ENCODE results near the gene DCP2. TPM values are rescaled to one million over a fixed set of nuclear protein-coding genes. Genes with fewer than 3 reads are reported as not detected.
A peak's percentile ranks its signal among the peaks of the same experiment; 100 is the strongest.

DCP2 gene
- total RNA-seq, 1 experiment from 2014 or later = 14.1 TPM

- no peak for DNase-seq (ENCODE audit: low read depth)
These were observed 10.8 kb upstream of the DCP2 start for GRCh38 chr5:112965733-112966306.

DNA sequence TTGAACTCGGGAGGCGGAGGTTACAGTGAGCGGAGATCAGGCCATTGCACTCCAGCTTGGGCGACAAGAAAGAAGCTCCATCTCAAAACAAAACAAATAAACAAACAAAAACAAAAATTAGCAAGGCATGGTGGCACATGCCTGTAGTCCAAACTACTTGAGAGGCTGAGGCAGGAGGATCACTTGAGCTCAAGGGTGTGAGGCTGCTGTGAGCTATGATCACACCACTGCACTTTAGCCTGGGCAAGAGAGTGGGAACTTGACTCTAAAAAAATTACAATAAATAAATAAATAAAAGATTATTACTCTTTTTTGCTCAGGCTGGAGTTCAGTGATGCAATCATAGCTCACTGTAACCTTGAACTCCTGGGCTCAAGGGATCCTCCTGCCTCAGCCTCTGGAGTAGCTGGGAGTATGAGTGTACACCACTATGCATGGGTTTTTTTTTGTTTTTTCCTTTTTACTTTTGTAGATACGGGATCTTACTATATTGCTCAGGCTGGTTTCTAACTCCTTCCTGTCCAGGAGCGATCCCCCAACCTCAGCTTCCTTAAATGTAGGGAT lies 9.0 kb upstream of the DCP2 start:
- DNase-seq (ENCODE audit: low read depth) = no peak

DNA sequence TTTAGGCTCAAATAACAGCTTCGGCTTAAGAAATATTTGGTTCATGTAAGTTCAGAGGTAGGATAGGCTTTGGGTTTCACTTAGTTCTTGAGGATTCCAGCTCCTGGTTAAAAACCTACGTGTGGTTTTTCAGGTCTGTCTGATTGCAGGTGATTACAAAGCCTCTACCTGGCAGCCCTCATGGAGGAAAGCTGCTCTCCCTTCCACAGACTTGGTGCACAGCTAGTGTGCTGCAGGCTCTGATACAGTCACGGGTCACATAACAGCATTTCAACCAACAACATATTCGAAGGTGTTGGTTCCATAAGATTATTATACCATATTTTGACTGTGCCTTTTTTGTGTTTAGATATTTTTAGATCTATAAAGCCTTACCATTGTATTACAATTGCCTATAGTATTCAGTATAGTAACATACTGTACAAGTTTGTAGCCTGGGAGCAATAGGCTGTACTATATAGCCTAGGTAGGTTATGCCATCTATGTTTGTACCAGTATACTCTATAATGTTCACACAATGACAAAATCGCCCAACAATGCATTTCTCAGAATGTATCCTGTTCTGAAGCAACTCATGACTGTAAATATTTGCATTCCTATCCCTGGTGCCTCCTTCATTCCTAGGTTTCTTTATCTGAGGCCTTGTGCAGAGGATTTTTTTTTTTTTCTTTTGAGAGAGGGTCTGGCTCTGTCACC lies 8.0 kb upstream of the DCP2 start:
- no peak for DNase-seq (ENCODE audit: low read depth)

DNA sequence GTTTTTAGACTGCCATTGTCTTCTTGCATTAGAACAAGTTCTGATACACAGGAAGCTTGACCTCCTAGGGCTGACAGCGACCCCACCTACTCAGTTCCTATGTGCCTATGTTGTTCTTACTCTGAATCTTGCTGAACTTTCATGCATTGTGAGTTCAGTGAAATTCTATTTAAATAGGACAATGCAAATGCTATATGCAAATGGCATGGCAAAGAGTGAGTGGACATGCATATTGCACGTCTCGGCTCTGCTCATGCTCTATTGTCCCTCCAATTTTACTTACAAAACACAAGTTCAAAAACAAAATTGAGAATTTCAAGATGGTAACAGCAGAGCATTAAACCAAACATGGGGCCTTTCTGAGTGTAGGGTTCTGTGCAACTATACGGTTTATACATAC lies 5.3 kb upstream of the DCP2 start:
- DNase-seq (ENCODE audit: low read depth) = no peak

DNA sequence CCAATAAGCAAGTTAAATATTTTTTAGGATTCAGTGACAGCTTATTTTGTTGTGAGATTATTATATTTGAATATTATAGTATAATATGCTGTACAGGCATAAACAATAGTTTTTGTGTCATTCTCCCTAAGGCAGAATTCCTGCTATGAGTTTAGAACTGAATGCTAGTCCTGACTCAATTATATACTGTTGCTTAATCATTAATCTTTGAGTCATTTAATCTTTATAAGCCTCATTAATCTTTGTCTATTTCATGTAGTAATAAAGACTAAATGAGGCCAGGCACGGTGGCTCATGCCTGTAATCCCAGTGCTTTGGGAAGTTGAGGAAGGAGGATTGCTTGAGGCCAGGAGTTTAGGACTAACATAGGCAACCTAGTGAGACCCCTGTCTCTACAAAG lies 3.6 kb upstream of the DCP2 start:
- DNase-seq (ENCODE audit: low read depth) = no peak

DNA sequence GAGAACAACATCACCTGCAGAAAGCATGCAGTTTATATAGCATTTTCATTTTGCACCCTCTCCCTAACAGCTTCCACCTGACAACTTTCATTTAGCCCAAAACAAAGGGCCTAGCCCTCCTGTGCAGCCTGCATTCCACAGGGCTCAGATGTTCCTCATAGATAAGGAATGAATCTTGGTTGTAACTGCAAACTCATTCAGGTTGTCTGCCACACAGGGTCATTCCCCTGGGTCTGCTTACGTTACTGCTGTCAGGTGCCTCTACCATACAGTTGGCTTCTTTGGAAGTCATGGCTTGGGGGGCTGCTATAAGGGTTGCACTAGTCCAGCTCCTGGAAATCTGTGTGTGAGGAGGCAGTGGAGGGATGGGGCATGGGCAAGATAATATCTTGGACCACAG lies 2.7 kb upstream of the DCP2 start:
- DNase-seq (ENCODE audit: low read depth) = no peak

GRCh38 chr5:112974901-112975300 lies 1.7 kb upstream of the DCP2 start:
- no peak for DNase-seq (ENCODE audit: low read depth)

DNA sequence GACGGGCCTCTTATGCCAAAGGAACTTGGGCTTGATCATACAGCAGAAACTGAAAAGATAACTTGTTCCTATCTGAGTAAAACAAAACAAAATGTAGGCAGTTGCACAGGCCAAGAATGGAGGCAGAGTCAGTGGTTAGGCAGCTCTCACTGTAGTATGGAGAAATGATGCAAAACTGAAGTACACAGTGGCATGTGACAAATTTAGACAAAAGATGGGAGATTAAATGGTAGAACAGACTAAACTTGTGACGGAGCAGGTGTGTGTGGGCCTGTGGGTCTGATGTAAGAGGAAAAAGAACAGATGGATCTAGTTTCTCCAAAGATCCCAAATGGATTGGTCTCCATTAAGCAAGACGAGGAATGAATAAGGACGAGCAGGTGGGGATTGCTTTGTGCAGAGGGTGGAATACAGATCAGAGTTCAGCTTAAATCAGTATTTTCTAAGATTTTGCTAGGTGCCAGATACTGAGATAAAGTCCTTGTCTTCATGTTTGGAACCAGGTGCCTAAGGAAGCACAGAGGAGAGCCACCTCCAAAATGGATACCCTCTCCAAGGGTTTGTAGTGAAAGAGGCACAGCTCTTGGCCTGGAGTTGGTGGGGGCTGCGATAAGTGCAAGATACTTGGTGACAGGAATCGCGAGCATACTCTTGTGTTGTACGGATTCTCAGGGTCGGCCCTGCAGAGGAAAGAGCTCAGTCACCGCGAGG lies 722 bp upstream of the DCP2 start:
- DNase-seq (ENCODE audit: low read depth) = no peak

- no peak for DNase-seq (ENCODE audit: low read depth)
These were observed 853 bp downstream of the DCP2 start for GRCh38 chr5:112977440-112977861.

- DNase-seq (ENCODE audit: low read depth) = no peak
These were observed 2.2 kb downstream of the DCP2 start for GRCh38 chr5:112978836-112979235.

GRCh38 chr5:112979723-112980122 lies 3.1 kb downstream of the DCP2 start:
- no peak for DNase-seq (ENCODE audit: low read depth)

DNA sequence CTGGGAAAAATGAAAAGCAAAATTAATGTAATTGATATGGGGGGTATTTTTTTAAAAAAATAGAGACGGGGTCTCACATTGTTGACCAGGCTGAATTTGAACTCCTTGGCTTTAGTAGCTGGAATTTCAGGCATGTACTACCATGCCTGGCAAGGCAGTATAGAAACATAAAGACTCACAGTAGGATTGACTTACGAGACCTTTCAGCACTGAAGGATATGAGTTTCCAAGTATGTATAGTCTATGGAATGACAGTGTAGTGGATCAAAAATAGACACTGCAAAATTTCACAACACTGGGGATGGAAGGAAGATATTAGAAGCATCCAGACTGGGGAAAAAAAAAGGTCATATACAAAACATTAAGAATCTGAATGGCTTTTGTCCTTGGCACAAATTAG lies 6.8 kb downstream of the DCP2 start:
- no peak for DNase-seq (ENCODE audit: low read depth)

DNA sequence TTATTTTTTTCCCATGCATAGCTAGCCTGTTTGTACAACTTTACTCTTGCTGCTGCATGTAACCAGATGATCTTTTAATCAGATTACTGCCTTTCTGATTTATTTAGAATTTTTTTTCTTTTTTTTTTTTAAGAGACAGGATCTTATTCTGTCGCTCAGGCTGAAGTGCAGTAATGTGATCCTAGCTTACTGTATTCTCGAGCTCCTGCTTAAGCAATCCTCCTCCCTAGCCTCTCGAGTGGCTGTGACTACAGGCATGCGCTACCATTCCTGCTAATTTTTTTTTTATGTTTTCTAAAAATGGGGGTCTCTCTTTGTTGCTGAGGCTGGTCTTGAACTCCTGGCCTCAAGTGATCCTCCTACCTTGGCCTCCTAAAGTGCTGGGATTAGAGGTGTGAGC lies 9.6 kb downstream of the DCP2 start:
- no peak for DNase-seq (ENCODE audit: low read depth)

DNA sequence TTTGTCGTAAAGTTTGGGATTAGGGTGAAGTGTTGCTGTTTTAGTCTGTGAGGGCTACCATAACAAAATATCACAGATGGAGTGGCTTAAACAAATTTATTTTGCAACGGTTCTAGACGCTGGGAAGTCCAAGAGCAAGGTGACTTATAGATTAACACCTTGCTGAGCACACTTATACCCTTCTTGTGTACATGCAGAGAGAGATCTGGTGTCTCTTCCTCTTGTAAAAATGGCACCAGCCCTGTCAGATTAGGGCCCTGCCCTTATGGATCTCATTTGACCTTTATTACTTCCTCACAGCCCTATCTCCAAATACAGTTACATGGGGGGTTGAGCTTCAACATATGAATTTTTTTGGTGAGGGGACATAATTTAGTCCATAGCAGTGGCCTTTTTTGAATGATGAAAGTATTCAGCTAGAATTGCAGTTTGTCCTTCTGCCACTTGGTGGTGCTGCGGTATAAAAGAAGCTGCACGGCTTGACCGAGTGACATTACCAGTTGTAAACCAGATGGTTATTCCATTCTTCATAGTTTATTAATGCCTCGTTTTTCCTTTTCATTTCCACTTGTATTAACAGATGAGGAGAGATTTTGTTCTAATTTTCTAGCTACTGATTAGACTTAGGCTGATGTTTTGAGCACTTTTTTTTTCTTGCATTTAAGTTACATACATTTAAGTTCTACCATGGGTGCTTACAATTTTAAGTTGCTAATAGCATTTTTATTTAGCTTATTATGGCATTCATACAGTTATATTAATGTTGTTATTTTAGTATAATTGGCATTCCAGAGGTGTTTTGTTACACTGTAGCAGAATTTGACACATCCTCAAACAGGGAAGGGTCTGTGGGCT lies 19.4 kb downstream of the DCP2 start:
- DNase-seq (ENCODE audit: low read depth) = peak; percentile 63

- DNase-seq (ENCODE audit: low read depth) = no peak
These were observed 20.3 kb downstream of the DCP2 start for GRCh38 chr5:112996830-112997374.

DNA sequence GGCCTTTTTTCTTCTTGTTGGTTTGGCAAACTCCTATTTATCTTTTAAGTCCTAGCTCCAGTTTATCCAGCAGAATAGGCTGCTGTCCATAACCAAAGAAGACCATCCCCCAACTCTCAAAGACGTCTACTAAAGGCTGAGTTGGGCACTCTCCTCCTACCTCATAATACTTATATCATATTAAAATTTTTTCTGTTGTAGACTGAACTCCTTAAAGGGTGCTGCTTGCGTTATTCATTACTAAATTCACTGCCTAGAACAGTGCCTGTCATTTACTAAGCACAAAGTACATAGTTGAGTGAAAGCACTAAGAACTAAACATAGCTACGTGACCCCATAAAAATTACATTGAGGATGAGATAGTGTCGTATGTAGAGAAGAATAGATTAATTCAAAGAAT lies 21.7 kb downstream of the DCP2 start:
- no peak for DNase-seq (ENCODE audit: low read depth)

- no peak for DNase-seq (ENCODE audit: low read depth)
These were observed 23.9 kb downstream of the DCP2 start for GRCh38 chr5:113000466-113000865.

GRCh38 chr5:113002423-113002822 lies 25.8 kb downstream of the DCP2 start:
- no peak for DNase-seq (ENCODE audit: low read depth)

DNA sequence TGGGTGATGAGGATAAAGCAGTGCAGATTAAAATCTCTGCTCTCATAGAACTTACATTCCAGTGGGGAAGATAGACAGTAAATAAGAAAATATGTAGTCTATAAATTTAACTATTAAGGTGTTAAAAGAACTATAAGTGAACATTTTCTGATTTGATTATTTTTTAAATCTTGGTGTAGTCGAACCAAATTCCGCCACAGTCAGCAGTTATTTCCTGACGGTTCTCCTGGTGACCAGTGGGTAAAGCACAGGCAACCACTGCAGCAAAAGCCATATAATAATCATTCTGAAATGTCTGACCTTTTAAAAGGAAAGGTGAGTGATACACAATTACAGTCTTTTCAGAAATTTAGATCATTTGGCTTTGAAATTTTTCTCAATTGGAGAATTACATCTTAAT lies 27.2 kb downstream of the DCP2 start:
- DNase-seq (ENCODE audit: low read depth) = no peak

DNA sequence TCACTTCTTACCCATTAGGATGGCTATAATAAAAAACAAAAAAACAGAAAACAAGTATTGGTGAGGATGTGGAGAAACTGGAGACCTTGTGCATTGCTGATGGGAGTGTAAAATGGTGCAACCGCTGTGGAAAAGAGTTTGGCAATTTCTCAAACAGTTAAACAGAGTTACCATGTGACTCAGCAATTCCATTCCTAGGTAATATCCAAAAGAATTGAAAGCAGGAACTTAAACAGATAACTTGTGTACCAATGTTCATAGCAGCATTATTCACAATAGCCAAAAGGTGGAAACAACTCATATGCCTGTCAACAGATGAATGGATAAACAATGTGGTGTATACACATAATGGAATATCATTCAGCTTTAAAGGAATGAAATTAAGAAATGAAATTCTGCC lies 28.9 kb downstream of the DCP2 start:
- DNase-seq (ENCODE audit: low read depth) = no peak

GRCh38 chr5:113017881-113018635 lies 41.5 kb downstream of the DCP2 start:
- DNase-seq (ENCODE audit: low read depth) = no peak

Data from LHCN-M2 (cell line).